Measurements from ENCODE around the gene MYO1E. TPM values are rescaled to one million over a fixed set of nuclear protein-coding genes. Genes with fewer than 3 reads are reported as not detected.
A peak's percentile ranks its signal among the peaks of the same experiment; 100 is the strongest.

MYO1E gene
- total and polyA plus RNA-seq, 7 donors = 20.6 to 92.2 (median 32.1) TPM

GRCh38 chr15:59179717-59180116, 193.0 kb downstream of the MYO1E start:
- H3K36me3 ChIP-seq = peaks cover 3 to 23% (median 7%) of the 10 kb centered on the region in 4 donors

GRCh38 chr15:59178151-59178695, 194.4 kb downstream of the MYO1E start:
- intact Hi-C loops (cut with DNase I) = no loop called here
- H3K4me3 ChIP-seq = no peak overlapping the region
- peak overlapping the region in 1 of 4 donors; percentile 50 for H3K27ac ChIP-seq
- H3K27me3 ChIP-seq = no peaks in the 10 kb centered on the region
- H3K36me3 ChIP-seq = peaks cover 0 to 30% (median 7%) of the 10 kb centered on the region in 4 donors
- TF ChIP-seq EP300 (IDR thresholded peaks at IDR 0.05) (no peak), POLR2AphosphoS5 (IDR thresholded peaks at IDR 0.05) (no peak), POLR2A (IDR thresholded peaks at IDR 0.05) (no peak)
- TF ChIP-seq, protein P1, sequence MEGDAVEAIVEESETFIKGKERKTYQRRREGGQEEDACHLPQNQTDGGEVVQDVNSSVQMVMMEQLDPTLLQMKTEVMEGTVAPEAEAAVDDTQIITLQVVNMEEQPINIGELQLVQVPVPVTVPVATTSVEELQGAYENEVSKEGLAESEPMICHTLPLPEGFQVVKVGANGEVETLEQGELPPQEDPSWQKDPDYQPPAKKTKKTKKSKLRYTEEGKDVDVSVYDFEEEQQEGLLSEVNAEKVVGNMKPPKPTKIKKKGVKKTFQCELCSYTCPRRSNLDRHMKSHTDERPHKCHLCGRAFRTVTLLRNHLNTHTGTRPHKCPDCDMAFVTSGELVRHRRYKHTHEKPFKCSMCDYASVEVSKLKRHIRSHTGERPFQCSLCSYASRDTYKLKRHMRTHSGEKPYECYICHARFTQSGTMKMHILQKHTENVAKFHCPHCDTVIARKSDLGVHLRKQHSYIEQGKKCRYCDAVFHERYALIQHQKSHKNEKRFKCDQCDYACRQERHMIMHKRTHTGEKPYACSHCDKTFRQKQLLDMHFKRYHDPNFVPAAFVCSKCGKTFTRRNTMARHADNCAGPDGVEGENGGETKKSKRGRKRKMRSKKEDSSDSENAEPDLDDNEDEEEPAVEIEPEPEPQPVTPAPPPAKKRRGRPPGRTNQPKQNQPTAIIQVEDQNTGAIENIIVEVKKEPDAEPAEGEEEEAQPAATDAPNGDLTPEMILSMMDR (IDR thresholded peaks at IDR 0.05) = no peak
- peaks cover 0 to 10% (median 4%) of the 10 kb centered on the region in 4 donors for H3K9me3 ChIP-seq
- 89 to 92% methylated on average over 16 of the region's 16 CpGs for WGBS, 2 donors
- no peak for DNase-seq
- peaks cover 0 to 10% (median 4%) of the 10 kb centered on the region in 4 donors for H3K4me1 ChIP-seq

More at GRCh38 chr15:59179717-59180116, 193.0 kb downstream of the MYO1E start:
- TF ChIP-seq, protein P1 (IDR thresholded peaks at IDR 0.05) = no peak
- no peak for TF ChIP-seq POLR2A (IDR thresholded peaks at IDR 0.05)
- DNase-seq = no peak
- no peaks in the 10 kb centered on the region for H3K27me3 ChIP-seq
- WGBS, 2 donors = 81 to 91% methylated on average over 5 of the region's 5 CpGs
- peaks cover 0 to 8% (median 4%) of the 10 kb centered on the region in 4 donors for H3K4me1 ChIP-seq
- peaks cover 0 to 10% (median 4%) of the 10 kb centered on the region in 4 donors for H3K9me3 ChIP-seq
- H3K4me3 ChIP-seq = no peak overlapping the region
- H3K27ac ChIP-seq = no peak overlapping the region
- intact Hi-C loops (cut with DNase I) = no loop called here

DNA sequence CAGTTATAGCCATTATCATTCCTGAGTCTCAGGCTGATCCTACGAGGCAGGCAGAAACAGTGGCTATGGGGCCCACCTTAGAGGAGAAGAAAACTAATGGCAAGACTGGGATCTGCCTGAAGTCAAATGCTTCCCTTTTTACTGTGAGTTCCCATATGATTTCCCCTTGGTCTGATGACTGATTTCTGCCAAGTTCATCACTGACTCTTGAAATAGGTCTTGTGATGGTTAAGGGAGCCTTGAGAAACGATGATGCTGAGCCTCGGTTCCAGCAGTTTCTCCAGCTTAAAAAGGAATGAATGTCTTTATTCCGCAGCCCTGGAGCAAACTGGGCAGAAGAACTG, 195.4 kb downstream of the MYO1E start:
- intact Hi-C loops (cut with DNase I) = no loop called here
- Histone ChIP-seq H3K27ac (peak overlapping the region in 1 of 4 donors; percentile 50), H3K4me3 (no peak overlapping the region), H3K27me3 (no peaks in the 10 kb centered on the region), H3K4me1 (peaks cover 0 to 10% (median 4%) of the 10 kb centered on the region in 4 donors), H3K9me3 (peaks cover 0 to 7% (median 3%) of the 10 kb centered on the region in 4 donors), H3K36me3 (peaks cover 0 to 38% (median 7%) of the 10 kb centered on the region in 4 donors)
- TF ChIP-seq POLR2AphosphoS5 (IDR thresholded peaks at IDR 0.05) (no peak), EP300 (IDR thresholded peaks at IDR 0.05) (no peak), POLR2A (IDR thresholded peaks at IDR 0.05) (no peak)
- TF ChIP-seq, protein P1 (IDR thresholded peaks at IDR 0.05) = no peak
- WGBS, 2 donors = 77 to 89% methylated on average over 4 of the region's 4 CpGs
- no peak for DNase-seq

DNA sequence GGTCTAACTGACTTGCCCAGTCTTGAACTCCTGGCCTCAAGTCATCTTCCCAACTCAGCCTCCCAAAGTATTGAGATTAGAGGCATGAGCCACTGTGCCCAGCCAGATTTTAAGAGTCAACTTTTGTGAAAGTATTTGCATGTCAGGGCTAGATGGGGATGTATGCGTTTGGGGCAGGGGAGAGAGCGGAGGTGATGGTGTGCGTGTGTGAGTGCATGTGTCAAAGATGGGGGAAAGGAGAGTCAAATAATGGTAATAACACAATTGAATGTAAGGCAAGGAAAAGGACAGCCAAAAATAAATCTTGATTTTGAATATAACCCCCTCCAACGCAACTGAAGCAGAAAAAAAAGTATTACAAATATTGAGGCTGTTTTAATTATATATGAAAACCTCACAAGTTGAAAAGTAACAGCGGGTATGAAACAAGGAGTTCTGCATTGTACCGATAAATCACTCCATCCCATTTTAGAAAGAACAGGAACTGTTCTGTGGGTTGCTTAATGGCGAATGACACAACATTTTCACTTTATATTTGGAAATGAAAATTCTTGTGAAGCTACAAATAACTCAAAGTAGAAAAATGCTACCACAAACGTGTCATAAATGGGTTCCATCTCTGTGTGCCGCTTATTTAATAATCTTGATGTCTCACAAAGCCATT, 195.9 kb downstream of the MYO1E start:
- H3K36me3 ChIP-seq = peaks cover 0 to 38% (median 5%) of the 10 kb centered on the region in 4 donors
- peak overlapping the region in 1 of 4 donors; percentile 13 for H3K27ac ChIP-seq
- no peak for DNase-seq
- 74 to 90% methylated on average over 9 of the region's 9 CpGs for WGBS, 2 donors
- H3K9me3 ChIP-seq = peaks cover 0 to 5% (median under 1%) of the 10 kb centered on the region in 4 donors
- TF ChIP-seq EP300 (IDR thresholded peaks at IDR 0.05) (no peak), POLR2A (IDR thresholded peaks at IDR 0.05) (no peak), POLR2AphosphoS5 (IDR thresholded peaks at IDR 0.05) (no peak)
- TF ChIP-seq, protein P1 (IDR thresholded peaks at IDR 0.05) = no peak
- no peaks in the 10 kb centered on the region for H3K27me3 ChIP-seq
- peaks cover 0 to 10% (median 4%) of the 10 kb centered on the region in 4 donors for H3K4me1 ChIP-seq
- H3K4me3 ChIP-seq = no peak overlapping the region
- intact Hi-C loops (cut with DNase I) = no loop called here

Data from sigmoid colon (tissue), 7 donors.